HL-60 (cell line): ENCODE measurements around the gene SCAF4.

ENCODE experiments used
- DNase-seq, 2 experiments: peaks; one replicate each; pipeline ENCODE4 v3.0.0-alpha.2; 2010 to 2020; ENCODE audit warnings: low read depth in 1 of 2, low spot score in 1 of 2
- H3K27ac ChIP-seq: fragments of 250-450 bp; sonication (Bioruptor Pico); replicated peaks from 2 replicates; pipeline ENCODE4 v1.5.1; 2020; ENCODE audit warnings: mild to moderate bottlenecking, moderate library complexity
- H3K27me3 ChIP-seq: fragments of 250-450 bp; sonication (Bioruptor Pico); 2 replicates; pipeline ENCODE4 v1.5.1; 2021; ENCODE audit warnings: mild to moderate bottlenecking, moderate library complexity; ENCODE audit not compliant: insufficient read depth, poor library complexity, severe bottlenecking
- H3K4me3 ChIP-seq: replicated peaks from 2 replicates; pipeline ENCODE4 v1.5.1; 2011; ENCODE audit warnings: mild to moderate bottlenecking, control low read depth, low read length; ENCODE audit not compliant: insufficient read depth
- GABPA ChIP-seq: IDR thresholded peaks from 2 replicates; pipeline ENCODE4 v1.6.1; 2012; ENCODE audit warnings: low read depth
- POLR2AphosphoS5 ChIP-seq: IDR thresholded peaks from 2 replicates; pipeline ENCODE4 v1.6.1; 2012; ENCODE audit warnings: low read depth
- SPI1 ChIP-seq: IDR thresholded peaks from 2 replicates; pipeline ENCODE4 v1.6.1; 2012; ENCODE audit warnings: low read depth, mild to moderate bottlenecking, borderline replicate concordance
- TF ChIP-seq, protein P1 (sequence below): IDR thresholded peaks from one replicate; pipeline ENCODE4 v1.5.1; 2011; ENCODE audit warnings: low read length, control low read depth, inconsistent platforms; ENCODE audit not compliant: insufficient read depth
- TF ChIP-seq, protein P2 (sequence below): IDR thresholded peaks from 2 replicates; pipeline ENCODE4 v1.6.1; 2012; ENCODE audit warnings: low read depth; ENCODE audit not compliant: insufficient replicate concordance

The SCAF4 gene

DNA sequence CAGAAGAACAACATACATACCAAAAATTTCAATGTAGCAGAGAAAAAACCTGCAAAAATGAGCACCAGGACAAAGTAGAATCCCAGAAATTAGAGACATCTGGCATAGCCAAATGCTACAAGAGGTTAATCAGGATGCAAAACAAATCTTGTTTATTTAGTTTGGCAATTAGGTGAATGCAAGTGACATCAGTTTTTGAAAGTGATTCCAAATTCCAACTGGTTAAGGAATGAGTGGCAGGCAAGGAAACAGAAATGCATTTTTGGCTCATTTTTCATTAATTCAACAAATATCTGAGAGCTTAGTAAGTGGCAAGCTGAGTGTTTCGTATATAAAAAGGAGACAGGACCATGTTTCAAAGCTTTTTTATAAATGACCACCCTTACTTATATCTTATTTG, 21.3 kb downstream of the SCAF4 start:
- Histone ChIP-seq H3K27me3 (no peaks in the 10 kb centered on the region), H3K27ac (no peak overlapping the region), H3K4me3 (no peak overlapping the region)
- DNase-seq, result no peak
- no peak for TF ChIP-seq GABPA
- TF ChIP-seq POLR2AphosphoS5, result no peak
- TF ChIP-seq SPI1, result no peak
- TF ChIP-seq, protein P1, sequence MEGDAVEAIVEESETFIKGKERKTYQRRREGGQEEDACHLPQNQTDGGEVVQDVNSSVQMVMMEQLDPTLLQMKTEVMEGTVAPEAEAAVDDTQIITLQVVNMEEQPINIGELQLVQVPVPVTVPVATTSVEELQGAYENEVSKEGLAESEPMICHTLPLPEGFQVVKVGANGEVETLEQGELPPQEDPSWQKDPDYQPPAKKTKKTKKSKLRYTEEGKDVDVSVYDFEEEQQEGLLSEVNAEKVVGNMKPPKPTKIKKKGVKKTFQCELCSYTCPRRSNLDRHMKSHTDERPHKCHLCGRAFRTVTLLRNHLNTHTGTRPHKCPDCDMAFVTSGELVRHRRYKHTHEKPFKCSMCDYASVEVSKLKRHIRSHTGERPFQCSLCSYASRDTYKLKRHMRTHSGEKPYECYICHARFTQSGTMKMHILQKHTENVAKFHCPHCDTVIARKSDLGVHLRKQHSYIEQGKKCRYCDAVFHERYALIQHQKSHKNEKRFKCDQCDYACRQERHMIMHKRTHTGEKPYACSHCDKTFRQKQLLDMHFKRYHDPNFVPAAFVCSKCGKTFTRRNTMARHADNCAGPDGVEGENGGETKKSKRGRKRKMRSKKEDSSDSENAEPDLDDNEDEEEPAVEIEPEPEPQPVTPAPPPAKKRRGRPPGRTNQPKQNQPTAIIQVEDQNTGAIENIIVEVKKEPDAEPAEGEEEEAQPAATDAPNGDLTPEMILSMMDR, result no peak
- TF ChIP-seq, protein P2, sequence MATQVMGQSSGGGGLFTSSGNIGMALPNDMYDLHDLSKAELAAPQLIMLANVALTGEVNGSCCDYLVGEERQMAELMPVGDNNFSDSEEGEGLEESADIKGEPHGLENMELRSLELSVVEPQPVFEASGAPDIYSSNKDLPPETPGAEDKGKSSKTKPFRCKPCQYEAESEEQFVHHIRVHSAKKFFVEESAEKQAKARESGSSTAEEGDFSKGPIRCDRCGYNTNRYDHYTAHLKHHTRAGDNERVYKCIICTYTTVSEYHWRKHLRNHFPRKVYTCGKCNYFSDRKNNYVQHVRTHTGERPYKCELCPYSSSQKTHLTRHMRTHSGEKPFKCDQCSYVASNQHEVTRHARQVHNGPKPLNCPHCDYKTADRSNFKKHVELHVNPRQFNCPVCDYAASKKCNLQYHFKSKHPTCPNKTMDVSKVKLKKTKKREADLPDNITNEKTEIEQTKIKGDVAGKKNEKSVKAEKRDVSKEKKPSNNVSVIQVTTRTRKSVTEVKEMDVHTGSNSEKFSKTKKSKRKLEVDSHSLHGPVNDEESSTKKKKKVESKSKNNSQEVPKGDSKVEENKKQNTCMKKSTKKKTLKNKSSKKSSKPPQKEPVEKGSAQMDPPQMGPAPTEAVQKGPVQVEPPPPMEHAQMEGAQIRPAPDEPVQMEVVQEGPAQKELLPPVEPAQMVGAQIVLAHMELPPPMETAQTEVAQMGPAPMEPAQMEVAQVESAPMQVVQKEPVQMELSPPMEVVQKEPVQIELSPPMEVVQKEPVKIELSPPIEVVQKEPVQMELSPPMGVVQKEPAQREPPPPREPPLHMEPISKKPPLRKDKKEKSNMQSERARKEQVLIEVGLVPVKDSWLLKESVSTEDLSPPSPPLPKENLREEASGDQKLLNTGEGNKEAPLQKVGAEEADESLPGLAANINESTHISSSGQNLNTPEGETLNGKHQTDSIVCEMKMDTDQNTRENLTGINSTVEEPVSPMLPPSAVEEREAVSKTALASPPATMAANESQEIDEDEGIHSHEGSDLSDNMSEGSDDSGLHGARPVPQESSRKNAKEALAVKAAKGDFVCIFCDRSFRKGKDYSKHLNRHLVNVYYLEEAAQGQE, result no peak

DNA sequence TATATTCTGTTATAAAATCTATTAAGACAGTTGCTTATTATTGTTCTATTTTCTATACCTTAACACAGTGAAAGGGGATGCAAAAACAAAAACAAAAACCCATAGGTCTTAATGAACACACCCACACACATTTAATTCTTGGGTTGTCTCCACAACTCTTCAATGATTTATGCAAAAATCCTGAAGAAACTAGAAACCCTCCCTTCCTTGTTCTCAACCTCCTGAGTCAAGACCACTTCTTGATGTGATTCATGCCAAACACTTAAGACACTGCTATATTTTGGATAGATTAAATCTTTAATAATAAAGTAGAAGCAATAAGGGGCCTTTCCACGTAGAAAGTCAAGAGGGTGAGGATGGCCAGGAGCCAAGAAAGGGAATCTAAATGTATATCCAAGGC, 23.4 kb downstream of the SCAF4 start:
- H3K27ac ChIP-seq, result no peak overlapping the region
- no peak for TF ChIP-seq POLR2AphosphoS5
- TF ChIP-seq, protein P2, result no peak
- no peak for TF ChIP-seq SPI1
- TF ChIP-seq GABPA, result no peak
- TF ChIP-seq, protein P1, result no peak
- no peak for DNase-seq
- no peak overlapping the region for H3K4me3 ChIP-seq
- no peaks in the 10 kb centered on the region for H3K27me3 ChIP-seq

DNA sequence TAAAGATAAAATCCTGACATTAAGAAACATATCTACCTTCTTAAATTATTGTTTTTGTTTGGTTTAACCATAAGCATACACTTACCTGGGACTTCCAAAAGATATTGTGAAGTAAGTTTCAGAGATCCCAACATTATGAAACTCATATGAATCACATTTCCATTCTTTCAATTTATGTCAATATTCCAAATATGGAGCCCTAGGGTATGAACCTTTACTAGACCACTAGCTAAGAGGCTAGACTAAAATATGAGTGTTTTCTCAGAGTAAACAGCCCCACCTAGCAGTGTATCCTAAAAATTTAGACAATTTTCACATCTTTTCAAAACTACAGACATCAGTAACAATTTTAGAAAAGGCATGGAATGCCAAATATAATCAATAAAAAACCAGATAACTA, 24.4 kb downstream of the SCAF4 start:
- TF ChIP-seq, protein P1, result no peak
- TF ChIP-seq GABPA (no peak), POLR2AphosphoS5 (no peak), SPI1 (no peak)
- TF ChIP-seq, protein P2, result no peak
- Histone ChIP-seq H3K27ac (no peak overlapping the region), H3K4me3 (no peak overlapping the region), H3K27me3 (no peaks in the 10 kb centered on the region)
- no peak for DNase-seq
